Measurements from ENCODE around the gene KNDC1.

KNDC1 gene

DNA sequence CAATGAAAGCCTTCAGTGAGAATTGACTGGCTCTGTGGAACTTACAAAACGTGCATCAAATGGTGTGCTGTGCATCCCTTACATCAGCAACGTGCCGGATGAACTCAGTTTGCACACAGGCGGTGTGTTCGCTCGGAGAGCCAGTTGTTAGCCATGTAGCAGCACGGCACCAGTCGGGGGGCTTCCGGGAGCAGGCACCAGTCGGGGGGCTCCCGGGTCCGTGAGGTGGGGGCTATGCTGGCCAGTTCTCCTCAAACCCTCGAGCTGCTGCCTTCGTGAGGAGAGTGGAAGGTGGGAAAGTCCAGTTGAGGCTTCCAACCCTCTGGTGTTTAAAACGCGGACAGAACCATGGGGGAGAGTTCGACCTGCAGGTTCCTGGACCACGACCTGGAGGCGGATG lies 35.1 kb downstream of the KNDC1 start:
- no peaks in the 10 kb centered on the region for H3K4me1 ChIP-seq (ENCODE audit: control insufficient read depth in 1 of 2, insufficient read depth in 2 of 2, low read length in 2 of 2)
- H3K27me3 ChIP-seq (ENCODE audit: control insufficient read depth in 1 of 2, insufficient read depth in 2 of 2, low read length in 2 of 2): no peaks in the 10 kb centered on the region
- no peak overlapping the region for H3K27ac ChIP-seq (ENCODE audit: low read depth, low read length)
- no peak overlapping the region for H3K9ac ChIP-seq (ENCODE audit: low read depth in 1 of 2, low read length in 2 of 2)
- H3K36me3 ChIP-seq (ENCODE audit: control insufficient read depth in 1 of 2, insufficient read depth in 2 of 2, low read length in 2 of 2): no peaks in the 10 kb centered on the region
- no peak overlapping the region for H3K4me3 ChIP-seq (ENCODE audit: low read depth in 1 of 2, low read length in 2 of 2)
- no peaks in the 10 kb centered on the region for H3K9me3 ChIP-seq (ENCODE audit: control insufficient read depth in 1 of 2, low read length in 2 of 2)

- H3K4me3 ChIP-seq (ENCODE audit: low read depth in 1 of 2, low read length in 2 of 2): no peak overlapping the region
- no peak overlapping the region for H3K9ac ChIP-seq (ENCODE audit: low read depth in 1 of 2, low read length in 2 of 2)
- no peaks in the 10 kb centered on the region for H3K4me1 ChIP-seq (ENCODE audit: control insufficient read depth in 1 of 2, insufficient read depth in 2 of 2, low read length in 2 of 2)
- no peak overlapping the region for H3K27ac ChIP-seq (ENCODE audit: low read depth, low read length)
- H3K36me3 ChIP-seq (ENCODE audit: control insufficient read depth in 1 of 2, insufficient read depth in 2 of 2, low read length in 2 of 2): no peaks in the 10 kb centered on the region
- H3K9me3 ChIP-seq (ENCODE audit: control insufficient read depth in 1 of 2, low read length in 2 of 2): no peaks in the 10 kb centered on the region
- no peaks in the 10 kb centered on the region for H3K27me3 ChIP-seq (ENCODE audit: control insufficient read depth in 1 of 2, insufficient read depth in 2 of 2, low read length in 2 of 2)
Observed at GRCh38 chr10:133195611-133196010, 35.6 kb downstream of the KNDC1 start.

DNA sequence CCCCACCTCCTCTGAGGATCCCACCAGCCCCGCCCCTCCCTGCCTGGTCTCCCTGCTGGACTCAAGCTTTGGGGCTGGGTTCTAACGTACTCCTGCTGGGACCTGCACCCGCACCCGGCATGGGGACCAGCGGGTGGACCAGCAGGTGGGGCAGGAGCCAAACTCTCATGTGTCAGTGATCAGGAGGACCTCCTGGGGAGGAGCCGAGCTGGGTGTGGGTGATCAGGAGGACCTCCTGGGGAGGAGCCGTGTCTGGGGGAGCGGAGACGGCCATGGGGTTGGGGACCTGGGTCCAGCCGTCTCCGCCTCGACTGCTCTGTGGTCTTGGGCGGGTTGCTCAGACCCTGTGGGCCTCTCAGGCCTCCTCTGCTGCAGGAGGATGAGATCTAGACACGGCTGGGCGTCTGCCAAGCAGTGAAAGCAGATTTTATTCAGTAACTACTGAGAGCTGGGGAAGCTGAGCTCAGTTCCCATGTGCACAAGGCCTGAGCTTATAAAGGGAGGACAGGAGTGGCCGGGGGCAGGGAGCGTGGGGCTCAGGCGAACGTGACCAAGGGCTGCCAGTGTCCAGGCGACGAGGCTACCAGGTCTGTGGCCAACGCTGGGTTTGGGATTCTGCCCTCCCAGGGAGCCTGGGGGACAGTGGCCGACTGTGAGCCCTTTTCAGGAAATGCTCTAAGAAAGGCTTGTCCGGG lies 36.3 kb downstream of the KNDC1 start:
- H3K27me3 ChIP-seq (ENCODE audit: control insufficient read depth in 1 of 2, insufficient read depth in 2 of 2, low read length in 2 of 2): no peaks in the 10 kb centered on the region
- H3K36me3 ChIP-seq (ENCODE audit: control insufficient read depth in 1 of 2, insufficient read depth in 2 of 2, low read length in 2 of 2): no peaks in the 10 kb centered on the region
- H3K9me3 ChIP-seq (ENCODE audit: control insufficient read depth in 1 of 2, low read length in 2 of 2): no peaks in the 10 kb centered on the region
- no peak overlapping the region for H3K4me3 ChIP-seq (ENCODE audit: low read depth in 1 of 2, low read length in 2 of 2)
- no peaks in the 10 kb centered on the region for H3K4me1 ChIP-seq (ENCODE audit: control insufficient read depth in 1 of 2, insufficient read depth in 2 of 2, low read length in 2 of 2)
- H3K27ac ChIP-seq (ENCODE audit: low read depth, low read length): no peak overlapping the region
- no peak overlapping the region for H3K9ac ChIP-seq (ENCODE audit: low read depth in 1 of 2, low read length in 2 of 2)

- no peaks in the 10 kb centered on the region for H3K27me3 ChIP-seq (ENCODE audit: control insufficient read depth in 1 of 2, insufficient read depth in 2 of 2, low read length in 2 of 2)
- H3K9me3 ChIP-seq (ENCODE audit: control insufficient read depth in 1 of 2, low read length in 2 of 2): no peaks in the 10 kb centered on the region
- H3K9ac ChIP-seq (ENCODE audit: low read depth in 1 of 2, low read length in 2 of 2): no peak overlapping the region
- H3K4me1 ChIP-seq (ENCODE audit: control insufficient read depth in 1 of 2, insufficient read depth in 2 of 2, low read length in 2 of 2): no peaks in the 10 kb centered on the region
- no peak overlapping the region for H3K4me3 ChIP-seq (ENCODE audit: low read depth in 1 of 2, low read length in 2 of 2)
- no peak overlapping the region for H3K27ac ChIP-seq (ENCODE audit: low read depth, low read length)
- no peaks in the 10 kb centered on the region for H3K36me3 ChIP-seq (ENCODE audit: control insufficient read depth in 1 of 2, insufficient read depth in 2 of 2, low read length in 2 of 2)
Observed at GRCh38 chr10:133196936-133197758, 37.1 kb downstream of the KNDC1 start.

GRCh38 chr10:133197786-133198185 lies 37.8 kb downstream of the KNDC1 start:
- H3K9me3 ChIP-seq (ENCODE audit: control insufficient read depth in 1 of 2, low read length in 2 of 2): no peaks in the 10 kb centered on the region
- H3K27ac ChIP-seq (ENCODE audit: low read depth, low read length): no peak overlapping the region
- H3K36me3 ChIP-seq (ENCODE audit: control insufficient read depth in 1 of 2, insufficient read depth in 2 of 2, low read length in 2 of 2): no peaks in the 10 kb centered on the region
- H3K4me3 ChIP-seq (ENCODE audit: low read depth in 1 of 2, low read length in 2 of 2): no peak overlapping the region
- H3K27me3 ChIP-seq (ENCODE audit: control insufficient read depth in 1 of 2, insufficient read depth in 2 of 2, low read length in 2 of 2): no peaks in the 10 kb centered on the region
- no peaks in the 10 kb centered on the region for H3K4me1 ChIP-seq (ENCODE audit: control insufficient read depth in 1 of 2, insufficient read depth in 2 of 2, low read length in 2 of 2)
- no peak overlapping the region for H3K9ac ChIP-seq (ENCODE audit: low read depth in 1 of 2, low read length in 2 of 2)

DNA sequence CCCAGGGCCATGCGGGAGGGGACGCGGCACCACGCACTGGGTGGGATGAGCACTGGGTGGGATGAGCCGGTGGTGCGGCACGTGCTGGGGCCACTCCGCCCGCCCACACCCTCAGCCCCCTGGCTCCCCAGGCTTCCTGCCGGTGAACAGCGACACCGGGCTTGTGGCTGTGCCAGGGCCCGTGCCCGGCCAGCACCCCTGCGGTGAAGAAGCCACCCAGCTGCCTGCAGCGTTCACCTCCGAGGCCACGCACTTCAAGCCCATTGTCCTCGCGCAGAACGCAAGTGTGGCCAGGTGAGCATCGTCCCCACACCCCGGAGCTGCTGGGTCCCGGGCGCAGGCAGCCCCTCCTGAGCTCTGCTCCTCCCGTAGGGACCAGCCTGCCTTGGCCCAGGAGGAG lies 38.2 kb downstream of the KNDC1 start:
- no peaks in the 10 kb centered on the region for H3K27me3 ChIP-seq (ENCODE audit: control insufficient read depth in 1 of 2, insufficient read depth in 2 of 2, low read length in 2 of 2)
- no peaks in the 10 kb centered on the region for H3K4me1 ChIP-seq (ENCODE audit: control insufficient read depth in 1 of 2, insufficient read depth in 2 of 2, low read length in 2 of 2)
- no peaks in the 10 kb centered on the region for H3K36me3 ChIP-seq (ENCODE audit: control insufficient read depth in 1 of 2, insufficient read depth in 2 of 2, low read length in 2 of 2)
- no peaks in the 10 kb centered on the region for H3K9me3 ChIP-seq (ENCODE audit: control insufficient read depth in 1 of 2, low read length in 2 of 2)
- no peak overlapping the region for H3K27ac ChIP-seq (ENCODE audit: low read depth, low read length)
- H3K9ac ChIP-seq (ENCODE audit: low read depth in 1 of 2, low read length in 2 of 2): no peak overlapping the region
- H3K4me3 ChIP-seq (ENCODE audit: low read depth in 1 of 2, low read length in 2 of 2): no peak overlapping the region

GRCh38 chr10:133198621-133199487 lies 38.8 kb downstream of the KNDC1 start:
- no peak overlapping the region for H3K27ac ChIP-seq (ENCODE audit: low read depth, low read length)
- H3K9ac ChIP-seq (ENCODE audit: low read depth in 1 of 2, low read length in 2 of 2): no peak overlapping the region
- no peaks in the 10 kb centered on the region for H3K36me3 ChIP-seq (ENCODE audit: control insufficient read depth in 1 of 2, insufficient read depth in 2 of 2, low read length in 2 of 2)
- H3K9me3 ChIP-seq (ENCODE audit: control insufficient read depth in 1 of 2, low read length in 2 of 2): no peaks in the 10 kb centered on the region
- no peak overlapping the region for H3K4me3 ChIP-seq (ENCODE audit: low read depth in 1 of 2, low read length in 2 of 2)
- H3K4me1 ChIP-seq (ENCODE audit: control insufficient read depth in 1 of 2, insufficient read depth in 2 of 2, low read length in 2 of 2): no peaks in the 10 kb centered on the region
- H3K27me3 ChIP-seq (ENCODE audit: control insufficient read depth in 1 of 2, insufficient read depth in 2 of 2, low read length in 2 of 2): no peaks in the 10 kb centered on the region

DNA sequence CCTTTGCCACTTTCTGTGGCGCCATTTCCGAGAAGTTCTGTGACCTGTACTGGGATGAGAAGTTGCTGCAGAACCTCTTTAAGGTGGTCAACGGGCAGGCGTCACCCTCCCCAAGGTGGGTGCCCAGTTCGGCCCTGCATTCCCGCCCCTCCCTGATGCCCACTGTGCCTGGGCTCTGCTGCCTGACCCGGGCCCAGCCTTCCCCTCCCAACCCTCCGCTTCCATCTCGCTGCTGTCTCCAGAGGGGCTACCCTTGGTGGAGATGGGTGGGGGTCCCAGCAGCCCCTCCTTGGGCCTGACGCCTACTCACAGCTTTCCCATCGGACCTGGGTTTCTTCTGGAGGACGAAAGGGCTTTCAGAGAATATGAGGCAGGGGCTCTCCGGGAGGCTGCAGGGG lies 39.5 kb downstream of the KNDC1 start:
- no peaks in the 10 kb centered on the region for H3K27me3 ChIP-seq (ENCODE audit: control insufficient read depth in 1 of 2, insufficient read depth in 2 of 2, low read length in 2 of 2)
- no peak overlapping the region for H3K9ac ChIP-seq (ENCODE audit: low read depth in 1 of 2, low read length in 2 of 2)
- H3K4me1 ChIP-seq (ENCODE audit: control insufficient read depth in 1 of 2, insufficient read depth in 2 of 2, low read length in 2 of 2): no peaks in the 10 kb centered on the region
- H3K27ac ChIP-seq (ENCODE audit: low read depth, low read length): no peak overlapping the region
- no peaks in the 10 kb centered on the region for H3K9me3 ChIP-seq (ENCODE audit: control insufficient read depth in 1 of 2, low read length in 2 of 2)
- H3K4me3 ChIP-seq (ENCODE audit: low read depth in 1 of 2, low read length in 2 of 2): no peak overlapping the region
- no peaks in the 10 kb centered on the region for H3K36me3 ChIP-seq (ENCODE audit: control insufficient read depth in 1 of 2, insufficient read depth in 2 of 2, low read length in 2 of 2)

DNA sequence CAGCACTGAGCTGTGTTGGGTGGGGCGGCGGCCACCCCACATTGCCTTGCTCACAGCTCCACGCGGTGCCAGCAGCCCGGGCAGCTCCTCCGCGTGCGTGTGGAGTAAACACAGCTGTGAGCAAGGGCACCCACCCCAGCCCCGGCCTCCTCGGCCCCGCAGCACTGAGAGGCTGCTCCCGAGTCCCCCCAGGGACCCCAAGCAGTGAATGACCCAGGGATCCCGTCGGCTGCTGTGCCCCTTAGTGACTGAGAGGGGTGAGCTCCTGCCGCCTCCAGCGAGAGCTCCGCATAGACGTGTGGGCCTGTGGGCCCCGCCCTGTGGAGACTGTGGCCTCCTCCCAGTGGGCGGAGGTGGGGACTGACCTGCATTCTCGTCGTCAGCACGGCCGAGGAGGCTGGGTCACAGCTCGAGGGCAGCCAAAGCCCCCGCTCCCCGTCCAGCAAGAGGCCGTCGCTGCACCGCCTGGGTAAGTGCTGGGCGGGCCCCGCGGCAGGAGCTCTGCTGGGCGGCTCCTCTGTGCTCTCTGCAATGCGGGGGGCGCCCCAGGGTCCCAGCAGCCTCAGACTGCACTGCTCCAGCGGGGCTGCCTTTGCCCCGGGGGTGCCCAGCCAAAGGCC lies 40.1 kb downstream of the KNDC1 start:
- Histone ChIP-seq H3K27me3 (ENCODE audit: control insufficient read depth in 1 of 2, insufficient read depth in 2 of 2, low read length in 2 of 2) (no peaks in the 10 kb centered on the region), H3K36me3 (ENCODE audit: control insufficient read depth in 1 of 2, insufficient read depth in 2 of 2, low read length in 2 of 2) (no peaks in the 10 kb centered on the region), H3K4me1 (ENCODE audit: control insufficient read depth in 1 of 2, insufficient read depth in 2 of 2, low read length in 2 of 2) (no peaks in the 10 kb centered on the region), H3K27ac (ENCODE audit: low read depth, low read length) (no peak overlapping the region), H3K9ac (ENCODE audit: low read depth in 1 of 2, low read length in 2 of 2) (no peak overlapping the region), H3K4me3 (ENCODE audit: low read depth in 1 of 2, low read length in 2 of 2) (no peak overlapping the region), H3K9me3 (ENCODE audit: control insufficient read depth in 1 of 2, low read length in 2 of 2) (no peaks in the 10 kb centered on the region)
